ENCODE data around the gene ANTXR2. TPM values are rescaled to one million over a fixed set of nuclear protein-coding genes. Genes with fewer than 3 reads are reported as not detected.

The ANTXR2 gene
- total RNA-seq, 4 donors from 2014 or later, result 14.4 to 25.2 (median 19.6) TPM

DNA sequence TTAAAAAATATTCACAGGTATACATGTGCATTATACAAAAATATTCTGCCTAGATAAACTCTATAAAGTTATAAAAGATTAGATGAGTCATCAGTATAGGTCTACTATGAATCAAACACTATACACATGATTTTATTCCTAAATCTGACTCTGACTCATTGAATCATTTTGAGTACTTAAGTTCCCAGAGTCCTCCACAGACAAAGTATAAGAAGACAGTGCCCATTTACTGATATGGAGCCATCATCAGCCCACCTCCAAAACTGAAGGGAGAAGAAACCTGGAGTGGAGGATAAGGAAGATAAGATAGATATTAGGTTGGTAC lies 28.7 kb upstream of the ANTXR2 start:
- TF ChIP-seq POLR2A (IDR thresholded peaks at IDR 0.05), result no peak
- TF ChIP-seq, protein P1, sequence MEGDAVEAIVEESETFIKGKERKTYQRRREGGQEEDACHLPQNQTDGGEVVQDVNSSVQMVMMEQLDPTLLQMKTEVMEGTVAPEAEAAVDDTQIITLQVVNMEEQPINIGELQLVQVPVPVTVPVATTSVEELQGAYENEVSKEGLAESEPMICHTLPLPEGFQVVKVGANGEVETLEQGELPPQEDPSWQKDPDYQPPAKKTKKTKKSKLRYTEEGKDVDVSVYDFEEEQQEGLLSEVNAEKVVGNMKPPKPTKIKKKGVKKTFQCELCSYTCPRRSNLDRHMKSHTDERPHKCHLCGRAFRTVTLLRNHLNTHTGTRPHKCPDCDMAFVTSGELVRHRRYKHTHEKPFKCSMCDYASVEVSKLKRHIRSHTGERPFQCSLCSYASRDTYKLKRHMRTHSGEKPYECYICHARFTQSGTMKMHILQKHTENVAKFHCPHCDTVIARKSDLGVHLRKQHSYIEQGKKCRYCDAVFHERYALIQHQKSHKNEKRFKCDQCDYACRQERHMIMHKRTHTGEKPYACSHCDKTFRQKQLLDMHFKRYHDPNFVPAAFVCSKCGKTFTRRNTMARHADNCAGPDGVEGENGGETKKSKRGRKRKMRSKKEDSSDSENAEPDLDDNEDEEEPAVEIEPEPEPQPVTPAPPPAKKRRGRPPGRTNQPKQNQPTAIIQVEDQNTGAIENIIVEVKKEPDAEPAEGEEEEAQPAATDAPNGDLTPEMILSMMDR (IDR thresholded peaks at IDR 0.05), result no peak
- DNase-seq (ENCODE audit: low spot score in 2 of 2), result no peak
- intact Hi-C loops (cut with DNase I; ENCODE audit: low total_unique reads), result no loop called here
- no peak overlapping the region for H3K4me3 ChIP-seq (ENCODE audit: low read depth, poor library complexity, severe bottlenecking)

DNA sequence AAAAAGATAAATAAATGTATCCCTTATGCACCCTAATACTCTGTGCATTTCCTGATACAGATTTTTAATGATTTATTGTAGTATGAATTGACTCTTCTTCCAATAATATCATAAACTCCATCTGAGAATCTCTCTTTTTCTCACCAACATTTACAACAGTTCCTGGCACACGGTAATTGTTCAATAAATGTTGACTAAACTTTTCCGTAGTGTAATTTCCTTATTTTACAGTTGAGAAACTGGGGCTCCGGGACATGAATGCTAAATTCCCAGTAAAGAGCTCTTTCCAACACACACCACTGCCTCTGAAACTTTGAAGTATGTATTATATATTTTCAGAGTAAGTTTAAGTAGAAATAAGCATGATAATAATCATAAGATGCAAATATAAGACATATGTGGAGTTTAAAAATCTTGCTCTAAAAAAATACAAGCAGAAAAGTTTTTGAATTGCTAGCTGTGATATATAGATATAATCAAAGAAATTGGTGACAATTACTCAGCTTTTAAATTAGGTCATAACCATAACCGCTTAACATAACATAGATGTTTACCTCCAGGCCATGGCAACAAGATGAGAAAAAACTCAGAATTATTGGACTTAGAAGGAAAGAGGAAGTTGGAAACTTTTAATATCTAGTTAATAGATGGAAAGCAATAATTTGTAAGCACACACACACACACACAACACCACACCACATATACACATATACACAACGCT lies 28.2 kb upstream of the ANTXR2 start:
- whole genome bisulfite sequencing, 2 donors, result 42 to 45% methylated on average over 5 of the region's 5 CpGs
- intact Hi-C loops (cut with DNase I; ENCODE audit: low total_unique reads), result no loop called here
- no peak for DNase-seq (ENCODE audit: low spot score in 2 of 2)
- no peak overlapping the region for H3K4me3 ChIP-seq (ENCODE audit: low read depth, poor library complexity, severe bottlenecking)
- TF ChIP-seq, protein P1 (IDR thresholded peaks at IDR 0.05), result no peak
- no peak for TF ChIP-seq POLR2A (IDR thresholded peaks at IDR 0.05)

DNA sequence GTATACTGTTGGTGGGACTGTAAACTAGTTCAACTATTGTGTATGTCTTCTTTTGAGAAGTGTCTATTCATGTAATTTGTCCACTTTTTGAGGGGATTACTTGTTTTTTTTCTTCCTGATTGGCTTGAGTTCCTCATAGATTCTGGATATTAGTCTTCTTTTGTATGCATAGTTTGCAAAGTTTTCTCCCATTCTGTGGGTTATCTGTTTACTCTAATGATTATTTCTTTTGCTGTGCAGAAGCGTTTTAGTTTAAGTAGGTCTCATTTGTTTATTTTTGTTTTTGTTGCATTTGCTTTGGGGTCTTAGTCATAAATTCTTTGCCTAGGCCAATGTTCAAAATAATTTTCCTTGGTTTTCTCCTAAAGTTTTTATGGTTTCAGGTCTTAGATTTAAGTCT lies 26.6 kb upstream of the ANTXR2 start:
- no peak overlapping the region for H3K4me3 ChIP-seq (ENCODE audit: low read depth, poor library complexity, severe bottlenecking)
- TF ChIP-seq, protein P1 (IDR thresholded peaks at IDR 0.05), result no peak
- no peak for TF ChIP-seq POLR2A (IDR thresholded peaks at IDR 0.05)
- intact Hi-C loops (cut with DNase I; ENCODE audit: low total_unique reads), result no loop called here
- WGBS, 2 donors, result 96 to 97% methylated on average over 1 of the region's 1 CpG
- no peak for DNase-seq (ENCODE audit: low spot score in 2 of 2)

DNA sequence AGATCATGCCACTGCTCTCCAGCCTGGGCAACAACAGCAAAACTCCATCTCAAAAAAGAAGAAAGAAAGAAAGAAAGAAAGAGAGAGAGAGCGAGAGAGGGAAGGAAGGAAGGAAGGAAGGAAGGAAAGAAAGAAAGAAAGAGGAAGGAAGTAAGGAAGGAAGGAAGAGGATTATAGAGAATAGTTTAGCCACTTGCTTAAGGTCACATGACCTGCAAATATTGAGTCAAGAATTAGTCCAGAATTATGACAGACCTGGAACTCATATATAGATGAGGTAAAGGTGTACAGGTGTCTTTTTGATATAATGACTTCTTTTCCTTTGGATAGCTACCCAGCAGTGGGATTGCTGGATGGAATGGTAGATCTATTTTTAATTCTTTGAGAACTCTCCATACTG lies 25.6 kb upstream of the ANTXR2 start:
- intact Hi-C loops (cut with DNase I; ENCODE audit: low total_unique reads), result no loop called here
- no peak for DNase-seq (ENCODE audit: low spot score in 2 of 2)
- 70 to 73% methylated on average over 1 of the region's 1 CpG for WGBS, 2 donors
- TF ChIP-seq POLR2A (IDR thresholded peaks at IDR 0.05), result no peak
- TF ChIP-seq, protein P1 (IDR thresholded peaks at IDR 0.05), result no peak
- no peak overlapping the region for H3K4me3 ChIP-seq (ENCODE audit: low read depth, poor library complexity, severe bottlenecking)

DNA sequence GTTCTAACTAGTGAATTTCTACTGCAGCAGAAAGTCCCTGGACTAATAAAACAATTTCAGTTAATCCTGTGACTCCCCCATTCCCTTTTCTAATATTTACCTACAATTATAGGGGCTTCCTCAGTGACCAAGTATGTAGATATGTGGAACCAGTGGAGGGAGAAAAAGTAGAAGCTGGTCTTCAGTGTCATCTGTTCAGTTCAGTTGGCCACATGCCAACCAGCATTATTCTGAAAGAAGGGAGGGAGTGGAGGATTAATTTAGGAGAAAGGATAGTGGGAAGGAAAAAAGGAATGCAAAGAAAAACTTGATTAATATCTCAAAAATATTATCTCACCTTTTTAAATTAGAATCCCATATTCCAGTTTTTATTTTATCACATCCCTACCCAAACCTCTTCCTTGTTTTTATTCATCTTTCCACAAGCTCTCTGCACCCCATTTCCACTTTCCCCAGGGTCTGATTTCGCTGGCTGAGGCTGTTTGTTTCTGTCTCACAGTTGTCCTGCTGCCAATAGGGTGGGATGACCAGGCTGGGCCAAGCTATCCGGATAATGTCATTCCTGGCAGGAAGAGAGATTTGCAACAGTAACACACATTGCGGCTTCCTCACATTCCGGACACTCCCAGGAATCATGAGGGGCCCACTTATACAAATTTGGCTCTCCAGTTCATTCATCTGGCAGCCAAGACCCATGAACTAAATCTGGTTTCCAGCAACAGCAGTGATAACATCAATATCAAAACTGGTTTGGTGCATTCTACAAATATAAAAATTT lies 24.6 kb upstream of the ANTXR2 start:
- peak; percentile 70 to 92 for DNase-seq (ENCODE audit: low spot score in 2 of 2)
- TF ChIP-seq, protein P1 (IDR thresholded peaks at IDR 0.05), result no peak
- no peak for TF ChIP-seq POLR2A (IDR thresholded peaks at IDR 0.05)
- H3K4me3 ChIP-seq (ENCODE audit: low read depth, poor library complexity, severe bottlenecking), result no peak overlapping the region
- intact Hi-C loops (cut with DNase I; ENCODE audit: low total_unique reads), result no loop called here
- WGBS, 2 donors, result 12 to 21% methylated on average over 4 of the region's 4 CpGs

All from lower leg skin (tissue), 4 donors.